ENCODE results near the gene SMPD3. TPM values are rescaled to one million over a fixed set of nuclear protein-coding genes. Genes with fewer than 3 reads are reported as not detected.

SMPD3 gene
- total and polyA plus RNA-seq, 2 of the 8 experiments (the other 6 are each of a cell fraction or from before 2014, with no cell fraction given) = 0.39 to 1.3 TPM

DNA sequence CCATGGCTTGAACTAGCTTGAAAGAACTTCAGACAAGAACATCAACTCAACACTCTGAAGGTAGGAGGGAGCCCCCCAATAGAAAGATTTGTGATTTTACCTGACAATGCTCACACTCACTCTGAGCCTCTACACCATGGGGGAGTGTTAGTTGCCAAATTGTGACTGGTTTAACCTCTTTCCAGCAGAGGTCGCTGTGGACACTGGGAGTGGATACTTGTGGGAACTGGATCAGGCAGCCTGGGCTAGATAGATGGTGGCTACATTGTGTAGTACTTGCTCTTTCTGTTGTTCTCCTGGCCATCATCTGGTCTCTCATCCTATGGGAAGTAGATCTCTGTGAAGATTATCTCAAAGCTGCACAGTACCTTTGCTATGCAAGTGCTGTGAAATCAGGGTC, 2.9 kb downstream of the SMPD3 start:
- no peak overlapping the region for H3K23ac ChIP-seq (ENCODE audit: insufficient read length)
- ChIA-PET CTCF (ENCODE audit: partially characterized antibody) (interaction anchor here (0.6 to 16.6 kb wide), 25 partner anchors 8 to 294 kb away, joined by 3 to 153 read pairs (median 5); no protein-coding TSS in a partner anchor), POLR2A (ENCODE audit: partially characterized antibody) (no interaction called here)
- H2BK120ac ChIP-seq (replicated peaks; ENCODE audit: low read depth, low read length) = no peak overlapping the region
- 8% methylated on average over 1 of the region's 1 CpG; no CpG with 5 or more reads in 1 of the 2 experiments for WGBS, 2 experiments (ENCODE audit: extremely low coverage in 1 of 2, insufficient coverage in 1 of 2, insufficient read length in 1 of 2, insufficient replicate concordance in 2 of 2, low coverage in 1 of 2, low lambda C conversion rate in 2 of 2, missing lambda C conversion rate in 1 of 2)
- no peak overlapping the region for H3K4me3 ChIP-seq (ENCODE audit: extremely low read depth in 1 of 4, insufficient read depth in 2 of 4, low read depth in 3 of 4, low read length in 4 of 4)
- H3K27me3 ChIP-seq (replicated peaks in 1 of 4; ENCODE audit: control insufficient read depth in 3 of 4, extremely low read depth in 1 of 4, insufficient read depth in 3 of 4, low read length in 3 of 4) = peaks cover 16 to 26% (median 23%) of the 10 kb centered on the region in 4 experiments
- no peak overlapping the region for H2BK12ac ChIP-seq (ENCODE audit: low read depth, low read length)
- H3K18ac ChIP-seq (ENCODE audit: extremely low read depth, low read length) = no peak overlapping the region
- H3K56ac ChIP-seq (replicated peaks; ENCODE audit: insufficient read length, low read depth, low read length) = no peak overlapping the region
- H4K91ac ChIP-seq (replicated peaks; ENCODE audit: insufficient read length, low read length) = no peak overlapping the region
- no peak overlapping the region for H2AK5ac ChIP-seq (ENCODE audit: low read depth, low read length)
- no peak overlapping the region for H2BK20ac ChIP-seq (ENCODE audit: low read length)
- H2BK5ac ChIP-seq (ENCODE audit: low read depth, low read length) = no peak overlapping the region
- peaks cover 13% of the 10 kb centered on the region for H3K23me2 ChIP-seq (ENCODE audit: low read depth, low read length)
- no peak overlapping the region for H3K27ac ChIP-seq (ENCODE audit: low read depth, low read length)
- no peak overlapping the region for H2BK15ac ChIP-seq (ENCODE audit: low read length)
- H3K9me3 ChIP-seq (ENCODE audit: insufficient read depth in 2 of 2, low read depth in 1 of 2, low read length in 1 of 2) = no peaks in the 10 kb centered on the region
- DNase-seq (ENCODE audit: low read depth in 1 of 2, low spot score in 2 of 2) (peak in 1 of 2 experiments; percentile 80), FAIRE-seq (peak; percentile 99)
- H4K20me1 ChIP-seq (replicated peaks in 1 of 2; ENCODE audit: control insufficient read depth in 1 of 2, insufficient read depth in 2 of 2, low read length in 2 of 2) = peaks cover 2 to 3% of the 10 kb centered on the region in 2 experiments
- no peak overlapping the region for H4K5ac ChIP-seq (ENCODE audit: insufficient read length, low read depth, low read length)
- H3K4me1 ChIP-seq (replicated peaks in 1 of 4; ENCODE audit: control insufficient read depth in 3 of 4, insufficient read depth in 4 of 4, low read length in 3 of 4) = peaks cover 0 to 12% (median 10%) of the 10 kb centered on the region in 4 experiments; a peak in 5 of 7 replicates
- H3K4ac ChIP-seq (replicated peaks; ENCODE audit: insufficient read length, low read depth, low read length) = no peak overlapping the region
- H3K4me2 ChIP-seq (ENCODE audit: insufficient read depth in 1 of 2, low read depth in 2 of 2, low read length in 2 of 2) = no peak overlapping the region
- no peaks in the 10 kb centered on the region for H3K36me3 ChIP-seq (ENCODE audit: control insufficient read depth in 2 of 4, insufficient read depth in 4 of 4, low read length in 3 of 4)
- no peak overlapping the region for H4K8ac ChIP-seq (ENCODE audit: extremely low read depth, insufficient read depth, low read length)
- no peaks in the 10 kb centered on the region for H3K79me1 ChIP-seq (ENCODE audit: low read depth, low read length)
- no peak overlapping the region for H2AFZ ChIP-seq (ENCODE audit: low read length)
- H3K14ac ChIP-seq (ENCODE audit: insufficient read length) = no peak overlapping the region
- no peaks in the 10 kb centered on the region for H3K79me2 ChIP-seq (ENCODE audit: control insufficient read depth in 1 of 2, insufficient read depth in 2 of 2, low read length in 2 of 2)
- no peak overlapping the region for H3K9ac ChIP-seq (replicated peaks in 1 of 4; ENCODE audit: extremely low read depth in 1 of 4, low read depth in 3 of 4, low read length in 3 of 4)
- TF ChIP-seq TAF7 (optimal IDR thresholded peaks at IDR 0.05; ENCODE audit: borderline replicate concordance, low read depth, low read length) = no peak
- TF ChIP-seq EGR1 (IDR thresholded peaks at IDR 0.05; ENCODE audit: borderline replicate concordance, low read depth, low read length) = no peak
- no peak for TF ChIP-seq SUZ12 (IDR thresholded peaks at IDR 0.05; ENCODE audit: low read length)
- TF ChIP-seq EZH2 (IDR thresholded peaks at IDR 0.05; ENCODE audit: low read depth, low read length, severe bottlenecking) = no peak
- TF ChIP-seq CTCF (IDR thresholded peaks at IDR 0.05; ENCODE audit: control extremely low read depth in 1 of 3, insufficient read depth in 1 of 3, low read depth in 1 of 3, low read length in 3 of 3) = peak; percentile 73 to 96 (median 94)
- no peak for TF ChIP-seq JUN (IDR thresholded peaks at IDR 0.05; ENCODE audit: low read depth, low read length)
- TF ChIP-seq SIN3A (conservative IDR thresholded peaks at IDR 0.05 in 1 of 2, IDR thresholded peaks at IDR 0.05 in 1 of 2; ENCODE audit: low read depth in 1 of 2, low read length in 2 of 2) = no peak; a peak in 1 of 4 replicates
- TF ChIP-seq ZNF274 (IDR thresholded peaks at IDR 0.05; ENCODE audit: borderline replicate concordance, extremely low read depth, low read length) = no peak
- no peak for TF ChIP-seq SRF (IDR thresholded peaks at IDR 0.05; ENCODE audit: low read depth, low read length)
- no peak for TF ChIP-seq SP2 (IDR thresholded peaks at IDR 0.05; ENCODE audit: low read length)
- no peak for TF ChIP-seq JUND (IDR thresholded peaks at IDR 0.05; ENCODE audit: low read length)
